ENCODE results near the gene HNF4A. TPM values are rescaled to one million over a fixed set of nuclear protein-coding genes. Genes with fewer than 3 reads are reported as not detected.
A peak's percentile ranks its signal among the peaks of the same experiment; 100 is the strongest.

Gene HNF4A
- total and polyA plus RNA-seq, 2 of the 13 experiments (the other 11 are each of a cell fraction or from before 2014, with no cell fraction given) = 80.9 to 169 TPM

GRCh38 chr20:44310664-44311639 lies 44.5 kb upstream of the HNF4A start, which contains the start of gene FITM2 (continued):
- TF ChIP-seq EZH2 (conservative IDR thresholded peaks at IDR 0.05; ENCODE audit: low read depth, low read length) (no peak), ZFY (CRISPR knock-in tag; IDR thresholded peaks at IDR 0.05) (peak; percentile 87), ZSCAN9 (CRISPR knock-in tag; IDR thresholded peaks at IDR 0.05; ENCODE audit: borderline replicate concordance) (peak; percentile 91), ZNF576 (CRISPR knock-in tag; IDR thresholded peaks at IDR 0.05) (no peak; the same call in 1 of the 2 replicates), CHCHD3 (CRISPR knock-in tag; IDR thresholded peaks at IDR 0.05) (peak; percentile 81), ARID3A (IDR thresholded peaks at IDR 0.05; ENCODE audit: low read depth, low read length) (peak; percentile 32; the same call in 1 of the 2 replicates), SIN3A (IDR thresholded peaks at IDR 0.05; ENCODE audit: borderline replicate concordance, low read depth, low read length) (peak; percentile 94), SMYD3 (CRISPR knock-in tag; IDR thresholded peaks at IDR 0.05) (no peak), CHD4 (IDR thresholded peaks at IDR 0.05; ENCODE audit: borderline replicate concordance, low read length) (no peak), USF2 (IDR thresholded peaks at IDR 0.05; ENCODE audit: low read depth, low read length) (no peak; the same call in 1 of the 2 replicates), USF2 (CRISPR knock-in tag; IDR thresholded peaks at IDR 0.05; ENCODE audit: borderline replicate concordance) (no peak; the same call in 1 of the 2 replicates), HNRNPH1 (optimal IDR thresholded peaks at IDR 0.05; ENCODE audit: low read depth, low read length) (no peak), IRF1 (CRISPR knock-in tag; IDR thresholded peaks at IDR 0.05; ENCODE audit: low read depth) (0 out of 2 replicates have a peak, but pooled peaks have one; percentile 55), ZNF282 (IDR thresholded peaks at IDR 0.05; ENCODE audit: partially characterized antibody) (no peak), ZNF17 (CRISPR knock-in tag; IDR thresholded peaks at IDR 0.05) (no peak), ZNF75D (CRISPR knock-in tag; IDR thresholded peaks at IDR 0.05; ENCODE audit: borderline replicate concordance) (no peak), GZF1 (CRISPR knock-in tag; IDR thresholded peaks at IDR 0.05) (peak; percentile 90), ZNF33A (CRISPR knock-in tag; IDR thresholded peaks at IDR 0.05; ENCODE audit: borderline replicate concordance) (no peak), ZNF564 (CRISPR knock-in tag; IDR thresholded peaks at IDR 0.05) (peak; percentile 86; the same call in 1 of the 2 replicates), KMT2A (CRISPR knock-in tag; IDR thresholded peaks at IDR 0.05) (peak; percentile 99), TEAD2 (CRISPR knock-in tag; IDR thresholded peaks at IDR 0.05) (no peak), ZNF790 (CRISPR knock-in tag; IDR thresholded peaks at IDR 0.05; ENCODE audit: borderline replicate concordance) (peak; percentile 92; the same call in 1 of the 2 replicates), WIZ (CRISPR knock-in tag; IDR thresholded peaks at IDR 0.05) (peak; percentile 98), EEA1 (CRISPR knock-in tag; IDR thresholded peaks at IDR 0.05; ENCODE audit: borderline replicate concordance) (peak; percentile 99), ZSCAN20 (CRISPR knock-in tag; IDR thresholded peaks at IDR 0.05; ENCODE audit: borderline replicate concordance) (peak; percentile 84; the same call in 1 of the 2 replicates)
